Esophagus squamous epithelium (tissue), 5 donors: ENCODE data around the gene KIR2DL3. TPM values are rescaled to one million over a fixed set of nuclear protein-coding genes. Genes with fewer than 3 reads are reported as not detected.

ENCODE experiments used
- DNase-seq: peaks from one replicate; lab custom pipeline; 2025; lab: John Stamatoyannopoulos, UW
- H3K27ac ChIP-seq, 4 donors: fragments of 200-600 bp; sonication (generic); one replicate each; pipeline ENCODE4 v1.5.1; 2016 to 2019; ENCODE audit warnings: mild to moderate bottlenecking in 1 of 4
- H3K27me3 ChIP-seq, 4 donors: fragments of 200-600 bp; sonication (generic); 1 replicate in 3 of 4; 2 replicates in 1 of 4; pipeline versions ENCODE4 v1.5.1 to v1.6.0; 2017 to 2021; ENCODE audit warnings: antibody characterized with exemption in 1 of 4
- H3K36me3 ChIP-seq, 3 donors: fragments of 200-600 bp; sonication (generic); one replicate each; pipeline ENCODE4 v1.5.1; 2016 to 2019
- H3K4me1 ChIP-seq, 3 donors: fragments of 200-600 bp; sonication (generic); one replicate each; pipeline ENCODE4 v1.5.1; 2017 to 2019
- H3K4me3 ChIP-seq, 4 donors: fragments of 200-600 bp; sonication (generic); 1 replicate in 3 of 4; 2 replicates in 1 of 4; pipeline ENCODE4 v1.5.1; 2016 to 2019; ENCODE audit warnings: mild to moderate bottlenecking in 2 of 4, moderate library complexity in 1 of 4
- H3K9me3 ChIP-seq, 3 donors: fragments of 200-600 bp; sonication (generic); one replicate each; pipeline ENCODE4 v1.5.1; 2016 to 2019
- POLR2A ChIP-seq, 4 donors: fragments of 450-650 bp; IDR thresholded peaks; one replicate each; pipeline ENCODE4 v1.6.1; 2017; ENCODE audit warnings: antibody characterized with exemption in 4 of 4, mild to moderate bottlenecking in 4 of 4, moderate library complexity in 3 of 4
- WGBS, 2 donors: methylation state at CpG; one replicate each; pipeline ENCODE4 v1.1.5; 2018; 5-methylcytosine and 5-hydroxymethylcytosine counted together
- intact Hi-C: fragments of 100-400 bp; cut with DNase I; formaldehyde crosslinking; loops from one replicate; pipeline ENCODE4 v1.15.0; 2022
- small RNA-seq, 4 donors: library from RNA; depleted of rRNA; stranded (forward); fragments of <200 nt; gene quantifications; one replicate each; pipeline ENCODE3, GENCODE V24; 2016
- total RNA-seq, 4 donors: library from RNA; depleted of rRNA; stranded (reverse); fragments of >200 nt; gene quantifications; one replicate each; pipeline ENCODE4 v1.1.0, GENCODE V29; 2016
- TF ChIP-seq, protein P1 (sequence below), 6 experiments: fragments of 450-650 bp in 4 of 6; fragments of 200-600 bp in 2 of 6; sonication (generic) in 2 of 6; IDR thresholded peaks; one replicate each; pipeline ENCODE4 v1.5.1; 2016 to 2019; ENCODE audit warnings: antibody characterized with exemption in 6 of 6, mild to moderate bottlenecking in 4 of 6, moderate library complexity in 4 of 6
- donor health status: DM: yes; HTN: yes; CAD: no.

Gene KIR2DL3
- total RNA-seq, 4 donors from 2014 or later, result not detected

DNA sequence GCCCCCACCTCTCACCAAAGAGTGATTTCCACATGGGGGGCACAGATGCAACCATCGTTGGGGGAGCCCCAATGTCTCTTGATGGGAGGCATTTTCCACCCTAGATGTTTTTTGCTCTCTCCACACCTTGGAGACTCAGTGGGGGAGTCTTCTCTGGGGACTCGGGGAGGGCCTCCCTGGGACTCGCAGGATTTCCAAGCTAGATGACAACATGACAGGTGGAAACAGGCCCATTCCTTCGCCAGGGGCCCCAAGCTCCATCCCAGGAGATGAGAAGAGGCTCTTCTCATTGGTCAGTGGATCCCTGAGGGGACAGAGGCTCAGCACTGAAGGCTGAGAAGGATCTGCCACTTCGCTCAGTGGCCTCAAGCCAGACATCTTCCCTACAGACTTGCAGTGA lies 52.4 kb downstream of the KIR2DL3 start:
- no peak overlapping the region for H3K27ac ChIP-seq
- WGBS, 2 donors, result 42 to 60% methylated on average over 1 to 5 of the region's 5 CpGs
- no peak overlapping the region for H3K4me3 ChIP-seq
- no peaks in the 10 kb centered on the region for H3K4me1 ChIP-seq
- H3K36me3 ChIP-seq, result no peaks in the 10 kb centered on the region
- H3K27me3 ChIP-seq, result peaks cover 0 to 9% (median 0%) of the 10 kb centered on the region in 4 donors
- intact Hi-C loops, result no loop called here
- H3K9me3 ChIP-seq, result no peaks in the 10 kb centered on the region
- TF ChIP-seq, protein P1, sequence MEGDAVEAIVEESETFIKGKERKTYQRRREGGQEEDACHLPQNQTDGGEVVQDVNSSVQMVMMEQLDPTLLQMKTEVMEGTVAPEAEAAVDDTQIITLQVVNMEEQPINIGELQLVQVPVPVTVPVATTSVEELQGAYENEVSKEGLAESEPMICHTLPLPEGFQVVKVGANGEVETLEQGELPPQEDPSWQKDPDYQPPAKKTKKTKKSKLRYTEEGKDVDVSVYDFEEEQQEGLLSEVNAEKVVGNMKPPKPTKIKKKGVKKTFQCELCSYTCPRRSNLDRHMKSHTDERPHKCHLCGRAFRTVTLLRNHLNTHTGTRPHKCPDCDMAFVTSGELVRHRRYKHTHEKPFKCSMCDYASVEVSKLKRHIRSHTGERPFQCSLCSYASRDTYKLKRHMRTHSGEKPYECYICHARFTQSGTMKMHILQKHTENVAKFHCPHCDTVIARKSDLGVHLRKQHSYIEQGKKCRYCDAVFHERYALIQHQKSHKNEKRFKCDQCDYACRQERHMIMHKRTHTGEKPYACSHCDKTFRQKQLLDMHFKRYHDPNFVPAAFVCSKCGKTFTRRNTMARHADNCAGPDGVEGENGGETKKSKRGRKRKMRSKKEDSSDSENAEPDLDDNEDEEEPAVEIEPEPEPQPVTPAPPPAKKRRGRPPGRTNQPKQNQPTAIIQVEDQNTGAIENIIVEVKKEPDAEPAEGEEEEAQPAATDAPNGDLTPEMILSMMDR (IDR thresholded peaks at IDR 0.05), result no peak
- no peak for TF ChIP-seq POLR2A (IDR thresholded peaks at IDR 0.05)
- no peak for DNase-seq

DNA sequence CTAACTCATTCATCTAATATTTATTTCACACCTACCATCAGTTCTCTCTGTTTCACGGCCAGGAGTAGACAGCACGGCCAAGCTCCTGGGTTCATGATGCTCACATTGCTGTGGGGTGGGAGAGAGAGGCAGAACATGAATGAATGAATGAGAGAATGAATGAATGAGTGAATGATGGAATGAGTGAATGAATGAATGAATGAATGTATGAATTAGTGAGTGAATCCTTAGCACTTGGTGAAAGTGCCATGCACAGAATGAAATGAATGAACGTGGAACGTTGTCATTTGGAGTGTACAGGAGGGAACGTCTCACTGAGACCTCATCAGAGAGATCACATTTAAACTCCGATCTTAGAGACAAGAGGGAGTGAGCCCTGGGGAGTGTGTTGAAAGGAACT lies 53.2 kb downstream of the KIR2DL3 start:
- no peak overlapping the region for H3K27ac ChIP-seq
- H3K27me3 ChIP-seq, result peaks cover 0 to 6% (median 0%) of the 10 kb centered on the region in 4 donors
- no peaks in the 10 kb centered on the region for H3K9me3 ChIP-seq
- no peaks in the 10 kb centered on the region for H3K4me1 ChIP-seq
- intact Hi-C loops, result no loop called here
- no peaks in the 10 kb centered on the region for H3K36me3 ChIP-seq
- WGBS, 2 donors, result 77 to 81% methylated on average over 6 of the region's 6 CpGs
- DNase-seq, result no peak
- no peak overlapping the region for H3K4me3 ChIP-seq
- TF ChIP-seq, protein P1 (IDR thresholded peaks at IDR 0.05), result no peak
- no peak for TF ChIP-seq POLR2A (IDR thresholded peaks at IDR 0.05)

DNA sequence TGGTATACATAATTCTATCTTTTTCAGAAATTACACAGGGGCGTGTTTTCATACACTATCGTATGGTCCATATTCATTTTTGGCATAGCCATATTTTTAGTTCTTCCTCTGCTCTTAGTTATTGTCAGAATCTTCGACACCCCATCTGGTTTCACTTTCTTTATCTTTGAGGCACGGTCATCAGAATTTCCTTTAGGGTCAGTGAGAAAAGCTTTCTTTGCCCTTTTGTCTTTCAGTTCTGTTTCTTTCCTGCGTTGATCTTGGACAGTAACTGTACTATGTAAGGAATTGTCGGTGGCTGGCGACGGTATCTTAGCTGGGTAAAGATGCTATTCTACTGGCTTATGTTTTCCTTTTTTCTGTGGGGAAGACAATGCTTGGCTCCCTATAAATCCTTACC lies 54.5 kb downstream of the KIR2DL3 start:
- Histone ChIP-seq H3K4me1 (no peaks in the 10 kb centered on the region), H3K27ac (peak overlapping the region in 1 of 4 donors; percentile 3)

DNA sequence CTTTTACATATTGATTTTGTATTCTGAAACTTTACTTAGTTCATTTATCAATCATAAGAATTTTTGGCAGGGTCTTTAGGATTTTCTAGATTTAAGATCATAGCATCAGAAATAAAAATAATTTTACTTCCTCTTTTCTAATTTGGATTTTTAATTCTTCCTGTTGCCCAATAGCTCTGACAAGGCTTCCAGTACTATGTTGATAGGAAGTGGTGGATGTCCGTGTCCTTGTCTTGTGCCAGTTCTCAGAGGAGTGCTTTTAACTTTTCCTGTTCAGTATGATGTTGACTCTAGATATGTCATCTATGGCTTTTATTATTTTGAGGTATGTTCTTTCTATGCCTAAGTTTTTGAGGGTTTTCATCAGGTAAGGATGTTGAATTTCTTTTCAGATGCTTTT lies 57.4 kb downstream of the KIR2DL3 start:
- Histone ChIP-seq H3K36me3 (no peaks in the 10 kb centered on the region), H3K27ac (no peak overlapping the region), H3K9me3 (no peaks in the 10 kb centered on the region), H3K4me1 (no peaks in the 10 kb centered on the region), H3K4me3 (no peak overlapping the region), H3K27me3 (peaks cover 0 to 11% (median 0%) of the 10 kb centered on the region in 4 donors)
- TF ChIP-seq, protein P1 (IDR thresholded peaks at IDR 0.05), result no peak
- TF ChIP-seq POLR2A (IDR thresholded peaks at IDR 0.05), result no peak
- intact Hi-C loops, result no loop called here
- WGBS, 2 donors, result 43 to 53% methylated on average over 1 of the region's 1 CpG
- DNase-seq, result no peak

More for the DNA sequence above, 54.5 kb downstream of the KIR2DL3 start:
- Histone ChIP-seq H3K27me3 (peaks cover 0 to 8% (median 0%) of the 10 kb centered on the region in 4 donors), H3K36me3 (no peaks in the 10 kb centered on the region), H3K9me3 (no peaks in the 10 kb centered on the region), H3K4me3 (peak overlapping the region in 2 of 4 donors; percentile 15 to 16)
- intact Hi-C loops, result no loop called here
- TF ChIP-seq, protein P1 (IDR thresholded peaks at IDR 0.05), result no peak
- TF ChIP-seq POLR2A (IDR thresholded peaks at IDR 0.05), result no peak
- no peak for DNase-seq
- WGBS, 2 donors, result 33 to 45% methylated on average over 8 of the region's 8 CpGs

Small RNA genes lying within 50 kb of the gene (small RNA-seq; reads per million reads assigned to genes)
- gene AC245128.2 (0 reads per million in 4 donors), gene KIR3DP1 (0 reads per million in 4 donors)

Other genes starting within 250 kb of the KIR2DL3 start
- not detected for gene LAIR2, start 235.7 kb upstream of the KIR2DL3 start, total RNA-seq
- under 1 TPM in 3 of 4 donors, not detected in 1; 0.11 to 0.76 (median 0.53) TPM for gene LILRA2, start 164.7 kb upstream of the KIR2DL3 start, total RNA-seq
- 1 to 10 TPM in 2 of 4 donors, under 1 TPM in 2; 0.38 to 1.1 (median 0.82) TPM for gene LILRA1, start 144.9 kb upstream of the KIR2DL3 start, total RNA-seq
- gene LILRB1, start 108.0 kb upstream of the KIR2DL3 start, total RNA-seq, result 1 to 10 TPM in 2 of 4 donors, under 1 TPM in 1, not detected in 1; 0.75 to 2.3 (median 1.5) TPM
- 1 to 10 TPM in 3 of 4 donors, under 1 TPM in 1; 0.31 to 6.7 (median 2.5) TPM for gene LILRB4, start 75.5 kb upstream of the KIR2DL3 start, total RNA-seq
- gene KIR3DL3, start 14.1 kb upstream of the KIR2DL3 start, total RNA-seq, result not detected
- gene KIR2DL1, start 31.3 kb downstream of the KIR2DL3 start, total RNA-seq, result not detected
- not detected for gene KIR2DL4, start 65.1 kb downstream of the KIR2DL3 start, total RNA-seq
- not detected for gene KIR3DL1, start 78.0 kb downstream of the KIR2DL3 start, total RNA-seq
- not detected for gene KIR2DS4, start 94.2 kb downstream of the KIR2DL3 start, total RNA-seq
- not detected for gene KIR3DL2, start 111.9 kb downstream of the KIR2DL3 start, total RNA-seq
- under 1 TPM in 2 of 4 donors, not detected in 2; 0.41 to 0.61 TPM for gene FCAR, start 135.7 kb downstream of the KIR2DL3 start, total RNA-seq
- not detected for gene NCR1, start 167.6 kb downstream of the KIR2DL3 start, total RNA-seq
- not detected for gene NLRP7, start 209.0 kb downstream of the KIR2DL3 start, total RNA-seq
- gene NLRP2, start 227.9 kb downstream of the KIR2DL3 start, total RNA-seq, result 10 to 100 TPM; 10.1 to 44.4 (median 17.5) TPM